22Rv1 (cell line): Measurements from ENCODE around the gene SIGLEC1.

Experiments used
- CTCF ChIP-seq: fragments of 450-650 bp; IDR thresholded peaks from 2 replicates; pipeline ENCODE4 v1.5.1; 2017; ENCODE audit warnings: mild to moderate bottlenecking
- ZFX ChIP-seq: fragments of 450-650 bp; IDR thresholded peaks from 2 replicates; pipeline ENCODE4 v1.6.1; 2017; ENCODE audit warnings: antibody characterized with exemption, borderline replicate concordance

- no peak for TF ChIP-seq CTCF
- TF ChIP-seq ZFX, result no peak
These were observed 9.5 kb upstream of the SIGLEC1 start for GRCh38 chr20:3721912-3722311.
